Measurements from ENCODE around the gene TRAPPC3. TPM values are rescaled to one million over a fixed set of nuclear protein-coding genes. Genes with fewer than 3 reads are reported as not detected.
A peak's percentile ranks its signal among the peaks of the same experiment; 100 is the strongest.
"Not testable (repeated sequence)": the region's sequence is repeated elsewhere in the genome, so short reads cannot be mapped to it uniquely, and the experiment has no call there.

TRAPPC3 gene
- total RNA-seq, 1 donor from 2014 or later = 69.7 TPM

DNA sequence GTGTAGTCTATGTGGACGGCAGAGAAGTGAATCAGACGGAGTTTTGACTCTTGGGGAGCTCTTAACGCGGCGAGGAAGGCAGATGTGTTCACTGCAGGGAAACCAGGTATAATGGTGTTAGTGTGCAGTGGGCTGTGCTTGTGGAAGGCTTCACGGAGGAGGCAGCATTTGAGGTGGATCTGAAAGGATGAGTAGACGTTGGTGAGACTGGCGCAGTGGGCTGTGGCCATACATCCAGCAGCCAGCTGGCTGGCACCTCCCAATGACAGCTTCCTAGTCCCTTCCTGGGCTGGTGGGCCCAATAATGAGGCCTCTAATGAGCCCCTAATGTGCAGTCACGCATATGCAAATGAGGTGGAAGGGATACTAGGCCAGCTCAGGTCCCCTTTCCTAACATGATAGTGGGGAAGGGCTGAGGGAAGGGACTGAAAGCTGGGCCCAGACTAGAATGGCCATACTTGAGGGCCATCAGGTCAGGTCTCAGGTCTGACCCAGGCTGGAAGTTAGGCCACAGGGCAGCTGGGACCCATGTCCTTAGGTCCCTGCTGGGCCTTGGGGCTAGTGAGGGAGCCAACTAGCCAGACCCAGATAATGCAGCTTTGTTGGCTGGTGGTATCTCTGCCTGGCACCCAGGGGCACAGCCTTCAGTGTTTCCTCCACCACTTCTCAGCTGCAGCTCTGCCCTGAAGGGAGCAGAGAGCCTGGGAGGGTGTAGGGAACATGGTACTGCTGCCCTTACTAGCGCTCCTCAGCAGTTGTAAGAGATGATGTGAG, 10.5 kb upstream of the TRAPPC3 start:
- no peak for DNase-seq (ENCODE audit: low spot score)
- Mint-ChIP-seq H3K9me3 (ENCODE audit: low read depth) (no peaks in the 10 kb centered on the region), H3K27ac (ENCODE audit: unreplicated experiment) (peak overlapping the region; percentile 89), H3K4me1 (ENCODE audit: low read depth) (peaks cover 74% of the 10 kb centered on the region), H3K36me3 (ENCODE audit: low read depth) (peaks cover 4% of the 10 kb centered on the region), H3K27me3 (ENCODE audit: low read depth) (no peaks in the 10 kb centered on the region), H3K4me3 (ENCODE audit: unreplicated experiment) (no peak overlapping the region)
- TF ChIP-seq CTCF (IDR thresholded peaks at IDR 0.05) = no peak

GRCh38 chr1:36158827-36159252, 9.6 kb upstream of the TRAPPC3 start:
- H3K27me3 Mint-ChIP-seq (ENCODE audit: low read depth); H3K36me3 Mint-ChIP-seq (ENCODE audit: low read depth); DNase-seq (ENCODE audit: low spot score); H3K9me3 Mint-ChIP-seq (ENCODE audit: low read depth): not testable (repeated sequence)
- peak overlapping the region; percentile 91 for H3K27ac Mint-ChIP-seq (ENCODE audit: unreplicated experiment)
- peaks cover 73% of the 10 kb centered on the region for H3K4me1 Mint-ChIP-seq (ENCODE audit: low read depth)
- peak overlapping the region; percentile 88 for H3K4me3 Mint-ChIP-seq (ENCODE audit: unreplicated experiment)

DNA sequence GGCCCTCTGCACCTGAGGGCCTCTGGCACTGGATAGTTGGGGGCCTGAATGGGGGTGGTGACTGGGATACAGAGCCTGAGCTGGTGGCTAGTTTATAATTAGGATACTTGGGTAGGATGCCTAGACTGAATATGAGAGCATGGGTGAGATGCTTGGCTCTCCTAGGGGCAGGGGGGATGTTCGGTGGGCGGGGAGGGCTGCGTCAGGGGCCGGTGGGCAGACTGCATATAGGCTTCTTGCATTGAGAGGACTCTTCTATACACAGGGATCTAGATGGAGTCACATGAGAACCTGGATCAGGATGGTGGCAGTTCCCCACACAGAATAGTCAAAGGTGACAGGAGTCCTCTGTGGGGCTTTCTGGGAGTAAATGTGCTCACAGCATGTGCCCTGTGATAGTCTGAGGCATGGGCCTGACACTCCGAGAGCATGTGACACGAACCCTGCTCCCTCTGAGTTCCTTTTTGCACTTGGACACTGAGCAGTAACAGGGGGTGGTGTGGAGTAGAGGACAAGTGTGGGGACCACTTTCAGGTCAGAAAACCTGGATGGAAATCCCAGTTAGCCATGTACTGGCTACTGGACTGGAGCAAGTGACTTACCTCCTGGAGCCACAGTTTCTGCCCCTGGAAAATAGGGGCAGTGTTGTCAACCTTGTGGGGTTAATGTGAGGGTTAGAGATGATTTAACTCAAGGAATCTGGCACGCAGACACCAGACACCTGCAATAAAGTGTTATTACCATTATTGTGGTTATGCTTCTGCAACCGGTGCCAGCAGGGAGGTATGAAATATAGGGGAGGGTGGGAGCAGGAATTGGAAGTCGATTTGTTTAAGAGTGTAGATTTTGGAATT, 8.9 kb upstream of the TRAPPC3 start:
- Mint-ChIP-seq H3K4me3 (ENCODE audit: unreplicated experiment) (peak overlapping the region; percentile 88), H3K4me1 (ENCODE audit: low read depth) (peaks cover 71% of the 10 kb centered on the region), H3K9me3 (ENCODE audit: low read depth) (no peaks in the 10 kb centered on the region), H3K27ac (ENCODE audit: unreplicated experiment) (peak overlapping the region; percentile 91), H3K36me3 (ENCODE audit: low read depth) (peaks cover 4% of the 10 kb centered on the region), H3K27me3 (ENCODE audit: low read depth) (no peaks in the 10 kb centered on the region)
- TF ChIP-seq CTCF (IDR thresholded peaks at IDR 0.05) = no peak
- DNase-seq (ENCODE audit: low spot score) = no peak

DNA sequence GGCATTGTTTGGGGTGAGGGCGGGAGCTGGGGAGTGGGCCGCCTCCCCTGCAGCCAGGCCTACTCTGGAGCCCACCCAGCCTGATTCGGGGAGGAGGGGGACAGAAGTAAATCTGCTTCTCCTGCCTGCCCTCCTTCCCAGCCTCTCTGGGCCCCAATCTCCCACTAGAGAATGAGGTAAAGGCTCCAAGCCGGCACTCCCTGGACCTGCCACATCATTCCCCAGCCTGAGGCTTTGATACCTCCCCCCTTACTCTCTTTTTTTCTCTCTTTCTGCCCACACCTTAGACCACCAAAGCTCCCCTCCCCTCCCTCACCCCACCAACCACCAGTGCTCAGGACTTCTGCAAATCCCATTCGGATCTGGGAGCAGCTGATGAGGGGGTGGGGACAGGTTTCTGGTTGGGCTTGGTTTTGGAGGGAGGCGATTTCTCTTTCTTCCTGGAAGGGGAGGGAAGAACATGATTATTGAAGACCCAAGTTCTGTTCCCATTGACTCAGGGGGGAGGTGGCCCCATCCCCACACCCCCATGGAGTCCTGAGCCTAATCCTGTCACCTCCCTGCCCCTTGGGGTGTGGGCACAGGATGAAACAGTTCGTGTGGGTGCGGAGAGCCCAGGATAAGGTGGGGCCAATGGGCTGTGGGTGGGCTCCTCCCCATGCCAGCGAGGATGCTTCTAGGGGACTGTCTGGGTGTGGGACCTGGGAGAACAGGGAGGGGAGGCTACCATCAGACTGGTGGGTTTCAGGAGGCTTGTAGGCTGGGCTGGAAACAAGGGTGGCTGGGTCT, 8.0 kb upstream of the TRAPPC3 start:
- DNase-seq (ENCODE audit: low spot score) = no peak
- no peak for TF ChIP-seq CTCF (IDR thresholded peaks at IDR 0.05)
- peaks cover 68% of the 10 kb centered on the region for H3K4me1 Mint-ChIP-seq (ENCODE audit: low read depth)

GRCh38 chr1:36156329-36157114, 7.2 kb upstream of the TRAPPC3 start:
- no peaks in the 10 kb centered on the region for H3K27me3 Mint-ChIP-seq (ENCODE audit: low read depth)
- TF ChIP-seq CTCF (IDR thresholded peaks at IDR 0.05) = no peak
- H3K27ac Mint-ChIP-seq (ENCODE audit: unreplicated experiment) = peak overlapping the region; percentile 91
- peaks cover 4% of the 10 kb centered on the region for H3K36me3 Mint-ChIP-seq (ENCODE audit: low read depth)
- H3K4me3 Mint-ChIP-seq (ENCODE audit: unreplicated experiment) = peak overlapping the region; percentile 88
- H3K4me1 Mint-ChIP-seq (ENCODE audit: low read depth) = peaks cover 68% of the 10 kb centered on the region
- H3K9me3 Mint-ChIP-seq (ENCODE audit: low read depth) = no peaks in the 10 kb centered on the region
- no peak for DNase-seq (ENCODE audit: low spot score)

More for the DNA sequence above, 8.0 kb upstream of the TRAPPC3 start:
- H3K36me3 Mint-ChIP-seq (ENCODE audit: low read depth) = peaks cover 4% of the 10 kb centered on the region
- no peaks in the 10 kb centered on the region for H3K27me3 Mint-ChIP-seq (ENCODE audit: low read depth)
- H3K9me3 Mint-ChIP-seq (ENCODE audit: low read depth) = no peaks in the 10 kb centered on the region
- H3K4me3 Mint-ChIP-seq (ENCODE audit: unreplicated experiment) = peak overlapping the region; percentile 88
- H3K27ac Mint-ChIP-seq (ENCODE audit: unreplicated experiment) = peak overlapping the region; percentile 91

Measured in chondrocyte (in vitro differentiated cells).